Measurements from ENCODE around the gene RPL31.

DNA sequence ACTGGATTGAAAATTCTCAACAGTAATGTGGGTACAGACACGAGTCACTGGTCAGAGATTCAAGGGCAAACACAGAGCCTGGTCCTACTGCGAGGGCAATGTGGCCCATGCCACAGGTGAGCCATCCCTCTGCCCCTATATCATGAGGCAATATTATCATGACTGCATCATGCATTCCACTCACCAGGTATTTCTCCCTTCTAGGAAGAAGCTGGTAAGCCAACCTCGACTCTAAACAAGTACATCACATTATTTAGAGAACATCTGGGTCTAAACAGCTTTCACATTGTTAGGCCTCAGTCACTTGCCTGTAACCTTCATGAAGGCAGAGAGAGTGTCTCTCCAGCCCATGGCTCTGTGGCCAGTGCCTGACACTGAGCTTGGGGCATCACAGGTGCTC, 14.6 kb upstream of the RPL31 start:
- TF ChIP-seq, protein P1, sequence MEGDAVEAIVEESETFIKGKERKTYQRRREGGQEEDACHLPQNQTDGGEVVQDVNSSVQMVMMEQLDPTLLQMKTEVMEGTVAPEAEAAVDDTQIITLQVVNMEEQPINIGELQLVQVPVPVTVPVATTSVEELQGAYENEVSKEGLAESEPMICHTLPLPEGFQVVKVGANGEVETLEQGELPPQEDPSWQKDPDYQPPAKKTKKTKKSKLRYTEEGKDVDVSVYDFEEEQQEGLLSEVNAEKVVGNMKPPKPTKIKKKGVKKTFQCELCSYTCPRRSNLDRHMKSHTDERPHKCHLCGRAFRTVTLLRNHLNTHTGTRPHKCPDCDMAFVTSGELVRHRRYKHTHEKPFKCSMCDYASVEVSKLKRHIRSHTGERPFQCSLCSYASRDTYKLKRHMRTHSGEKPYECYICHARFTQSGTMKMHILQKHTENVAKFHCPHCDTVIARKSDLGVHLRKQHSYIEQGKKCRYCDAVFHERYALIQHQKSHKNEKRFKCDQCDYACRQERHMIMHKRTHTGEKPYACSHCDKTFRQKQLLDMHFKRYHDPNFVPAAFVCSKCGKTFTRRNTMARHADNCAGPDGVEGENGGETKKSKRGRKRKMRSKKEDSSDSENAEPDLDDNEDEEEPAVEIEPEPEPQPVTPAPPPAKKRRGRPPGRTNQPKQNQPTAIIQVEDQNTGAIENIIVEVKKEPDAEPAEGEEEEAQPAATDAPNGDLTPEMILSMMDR (IDR thresholded peaks at IDR 0.05; ENCODE audit: insufficient read depth, low read length) = no peak
- no peak for TF ChIP-seq SPI1 (IDR thresholded peaks at IDR 0.05; ENCODE audit: borderline replicate concordance, low read depth)
